Measurements from ENCODE around the gene CACNG4.

DNA sequence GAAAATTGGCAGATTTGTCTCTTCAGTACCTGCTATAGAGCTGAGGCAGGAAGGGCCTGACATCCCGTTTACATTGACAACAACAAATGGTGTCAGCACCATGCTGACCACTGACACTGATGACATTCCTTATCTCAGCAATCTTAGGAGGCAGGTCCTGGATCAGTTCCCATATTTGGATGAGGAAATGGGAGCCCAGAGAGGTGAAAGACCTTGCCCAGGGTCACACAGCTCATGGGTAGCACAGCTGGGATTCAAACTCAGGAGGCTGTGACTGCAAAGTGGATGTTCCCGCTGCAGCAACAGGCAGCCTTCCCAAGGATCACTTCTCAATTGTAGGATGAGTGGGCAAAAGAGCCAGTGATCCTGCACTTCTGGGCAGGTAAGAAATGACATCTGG is 30.5 kb upstream of the CACNG4 start:
- TF ChIP-seq EP300 (IDR thresholded peaks at IDR 0.05) (no peak), POLR2AphosphoS5 (IDR thresholded peaks at IDR 0.05) (no peak), POLR2A (IDR thresholded peaks at IDR 0.05; ENCODE audit: low read depth) (no peak)

Measured in esophagus muscularis mucosa (tissue), 3 donors.